Fibroblast of skin of right biceps (primary cell): ENCODE data around the gene ROR1.

Experiments used
- DNase-seq: peaks from one replicate; pipeline ENCODE4 v3.0.0-alpha.2; 2013

ROR1 gene

DNA sequence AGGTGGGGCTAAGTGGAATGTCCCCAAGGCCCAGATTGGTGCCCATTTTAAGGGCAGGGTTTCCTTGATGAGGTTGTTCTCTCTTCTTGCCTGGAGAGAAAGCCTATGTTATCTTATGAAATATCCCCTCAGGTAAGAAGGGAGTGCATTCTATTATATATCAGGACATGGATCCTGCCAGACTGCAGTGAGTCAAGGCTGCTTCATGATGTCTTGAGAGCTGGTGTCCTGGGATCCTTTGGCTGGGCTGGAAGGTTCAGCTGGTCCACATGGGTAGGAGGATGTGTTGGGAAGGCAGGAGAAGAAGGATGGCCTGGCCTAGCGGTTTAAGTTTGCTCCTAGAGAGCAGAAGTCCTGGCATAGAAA is 207.6 kb downstream of the ROR1 start:
- no peak for DNase-seq

DNA sequence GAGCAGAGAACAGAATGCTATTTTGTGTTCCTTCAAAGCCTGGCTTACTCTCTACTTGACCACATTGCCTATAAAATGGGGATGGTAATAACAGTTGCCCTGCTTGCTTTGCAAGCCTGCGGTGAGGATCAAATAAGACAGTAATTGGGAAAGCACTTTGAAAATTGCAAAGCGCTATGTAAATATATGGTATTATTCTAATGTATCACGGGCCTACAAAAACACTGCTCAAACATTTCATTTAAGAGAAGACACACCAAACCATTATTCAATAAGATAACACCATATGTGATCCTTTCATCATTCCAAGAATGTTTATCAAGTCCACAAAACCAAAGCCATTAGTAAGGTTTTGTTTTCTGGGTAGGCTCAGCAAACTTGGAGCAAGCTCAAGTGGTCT is 208.4 kb downstream of the ROR1 start:
- DNase-seq, result no peak

DNA sequence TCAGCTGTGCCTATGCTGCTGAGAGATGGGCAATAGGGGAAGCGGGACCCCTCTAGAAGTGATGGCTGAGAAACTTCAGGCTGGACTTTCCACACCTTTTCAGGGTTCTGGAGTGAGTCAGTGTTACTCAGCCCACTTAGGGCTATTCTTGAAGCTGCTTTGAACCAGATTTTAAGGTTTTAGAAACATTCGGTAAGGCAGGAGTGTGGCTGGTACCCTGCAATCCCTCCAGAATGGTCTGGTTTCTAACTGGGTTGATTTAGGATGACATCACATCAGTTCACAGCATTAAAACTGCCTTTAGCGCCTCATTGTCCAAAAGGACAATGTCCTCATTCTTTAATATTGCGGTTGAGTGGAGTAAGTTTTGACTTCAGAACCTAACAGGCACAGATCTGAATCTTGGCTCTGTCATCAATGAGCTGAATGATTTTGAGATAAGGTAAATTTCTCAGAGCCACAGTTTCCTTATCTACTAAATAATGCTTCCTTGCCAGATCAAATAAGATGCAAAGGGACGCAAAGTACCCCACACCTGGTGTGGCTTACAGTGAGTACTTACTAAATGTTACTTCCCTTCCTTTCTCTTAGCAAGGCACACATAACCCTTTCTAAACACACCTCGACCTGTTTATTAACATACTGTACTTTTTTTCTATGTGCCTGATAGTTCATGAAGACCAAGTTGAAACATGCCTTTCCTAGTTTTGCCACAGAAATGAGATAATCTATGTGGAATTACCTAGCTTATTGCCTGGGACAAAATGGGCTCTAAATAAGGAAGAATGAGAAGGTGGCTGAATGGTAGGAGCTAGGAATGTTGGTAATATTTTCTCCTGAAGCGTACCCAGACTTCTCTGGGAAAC is 209.8 kb downstream of the ROR1 start:
- DNase-seq, result no peak

DNA sequence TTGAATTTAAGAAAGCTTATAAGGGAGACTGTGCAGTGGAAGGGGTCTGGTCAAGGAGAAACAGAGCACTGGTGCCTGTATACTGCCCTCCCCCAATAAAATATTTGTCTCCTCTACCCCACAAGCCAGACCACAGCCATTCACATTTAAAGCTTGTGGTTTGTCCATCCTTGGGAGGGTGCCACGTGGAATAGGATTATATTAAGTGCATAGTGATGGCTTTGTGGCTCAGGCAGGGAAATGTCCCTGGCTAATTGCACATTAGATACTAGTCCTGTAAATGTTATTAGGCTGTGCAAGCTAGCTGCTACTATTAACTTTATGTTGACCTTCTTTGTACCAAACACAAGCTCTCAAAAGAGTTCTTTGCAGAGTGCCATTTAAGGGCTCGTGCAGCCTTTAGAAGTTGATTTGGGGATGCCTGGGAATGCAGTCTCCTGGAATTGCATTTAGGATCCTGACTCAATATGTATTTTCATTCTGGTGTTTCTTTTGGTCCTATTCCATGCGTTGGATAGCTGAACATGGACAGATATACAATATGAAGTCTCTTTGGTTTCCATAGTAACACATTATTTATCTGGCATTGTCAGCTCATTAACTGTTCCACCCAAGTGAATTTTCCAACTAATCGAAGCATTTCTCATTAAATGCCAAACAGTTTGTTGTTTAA is 210.6 kb downstream of the ROR1 start:
- DNase-seq, result peak; percentile 65

DNA sequence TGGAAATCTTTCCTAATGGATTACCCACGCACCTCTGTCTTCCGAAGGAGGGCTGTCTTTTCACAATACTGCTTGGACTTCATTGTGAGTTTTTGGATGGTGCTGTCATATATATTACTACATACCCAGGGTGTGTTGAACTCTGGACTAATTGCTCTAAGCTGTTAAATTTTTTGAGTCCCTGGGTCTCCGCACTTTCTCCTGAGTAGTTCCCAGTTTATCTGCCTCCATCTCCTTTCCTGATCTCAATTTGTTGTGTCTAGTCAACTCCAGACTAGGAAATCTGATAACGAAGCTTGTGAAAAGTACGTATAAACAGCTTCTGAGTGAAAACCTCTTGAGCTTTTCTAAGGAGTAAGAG is 211.1 kb downstream of the ROR1 start:
- no peak for DNase-seq

DNA sequence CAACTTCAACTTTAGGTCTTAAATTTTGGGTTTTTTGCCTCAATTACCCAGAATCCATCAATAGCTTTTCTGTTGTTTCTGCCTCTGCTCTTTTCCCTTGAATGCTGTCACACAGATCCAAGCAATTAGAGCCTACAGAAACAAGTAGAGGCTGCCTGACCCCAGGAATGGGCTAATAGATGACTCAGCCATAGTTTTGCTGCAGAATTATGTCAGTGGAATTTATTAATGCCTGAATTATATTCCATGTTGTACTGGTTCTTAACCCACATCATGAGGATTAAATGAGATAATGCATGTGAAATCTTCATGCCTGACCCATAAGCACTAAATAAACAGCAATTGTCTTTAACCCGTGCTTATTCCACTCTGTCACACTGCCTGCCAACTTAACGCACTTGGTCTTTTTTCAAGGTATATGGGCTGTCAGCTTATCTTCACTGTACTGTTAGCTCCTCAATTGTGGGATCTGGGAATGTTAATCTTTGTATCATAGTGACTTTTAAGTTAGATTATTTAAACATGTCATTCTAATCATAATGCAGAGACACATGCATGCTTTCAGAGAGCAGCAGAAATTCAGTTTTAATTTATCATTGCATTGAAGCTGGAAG is 213.3 kb downstream of the ROR1 start:
- DNase-seq, result peak; percentile 79

DNA sequence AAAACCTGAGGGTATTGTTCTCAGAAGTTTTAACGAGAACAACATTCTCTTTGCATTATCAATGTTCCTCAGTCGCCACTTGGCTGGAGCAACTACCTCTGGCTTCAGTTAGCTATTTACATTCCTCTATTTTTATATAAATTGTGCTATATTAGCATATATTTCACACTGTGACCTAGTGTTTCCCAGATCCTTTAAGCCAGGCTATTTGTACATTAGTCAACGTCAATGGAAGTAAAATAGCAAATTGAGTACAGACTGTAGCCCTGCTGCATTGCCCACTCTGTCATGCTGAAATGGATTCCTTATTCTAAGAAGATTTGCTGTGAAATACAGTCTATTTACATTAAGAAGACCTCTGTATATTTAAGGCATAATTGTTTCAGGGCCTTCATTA is 213.8 kb downstream of the ROR1 start:
- DNase-seq, result no peak

DNA sequence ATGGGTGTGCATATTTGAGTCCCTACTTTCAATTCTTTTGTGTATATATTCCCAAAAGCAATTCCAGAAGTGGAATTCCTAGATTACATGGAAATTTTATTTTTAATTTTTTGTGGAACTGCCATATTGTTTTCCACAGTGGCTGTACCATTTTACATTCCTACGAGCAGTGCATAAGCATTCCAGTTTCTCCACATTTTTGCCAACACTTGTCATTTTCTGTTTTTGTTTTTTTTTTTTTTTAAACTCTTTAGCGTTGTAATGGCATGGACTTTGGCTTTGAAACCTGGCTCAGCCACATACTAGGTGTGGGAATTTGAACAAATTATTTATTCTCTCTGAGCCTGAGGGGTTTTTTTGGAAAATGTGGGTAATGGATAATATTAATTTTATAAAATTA is 215.1 kb downstream of the ROR1 start:
- DNase-seq, result no peak

DNA sequence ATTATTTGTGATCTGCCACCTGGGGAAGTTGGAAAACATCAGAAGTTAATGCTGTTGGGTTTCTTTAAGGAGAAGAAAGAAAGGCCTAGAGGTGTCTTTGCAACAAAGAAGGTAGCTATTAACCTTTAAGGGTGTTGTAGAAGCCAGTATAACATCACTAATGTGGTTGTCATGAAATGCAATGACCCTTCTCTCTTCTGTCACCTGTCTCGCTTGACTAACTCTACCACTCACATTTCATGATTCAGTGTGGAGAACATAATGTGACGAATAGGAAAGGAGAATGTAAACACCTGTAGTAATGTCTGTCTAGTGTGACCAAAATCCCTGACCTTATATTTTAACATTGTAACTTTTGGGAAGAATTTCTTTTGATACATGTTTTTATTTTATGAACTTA is 217.9 kb downstream of the ROR1 start:
- DNase-seq, result no peak

DNA sequence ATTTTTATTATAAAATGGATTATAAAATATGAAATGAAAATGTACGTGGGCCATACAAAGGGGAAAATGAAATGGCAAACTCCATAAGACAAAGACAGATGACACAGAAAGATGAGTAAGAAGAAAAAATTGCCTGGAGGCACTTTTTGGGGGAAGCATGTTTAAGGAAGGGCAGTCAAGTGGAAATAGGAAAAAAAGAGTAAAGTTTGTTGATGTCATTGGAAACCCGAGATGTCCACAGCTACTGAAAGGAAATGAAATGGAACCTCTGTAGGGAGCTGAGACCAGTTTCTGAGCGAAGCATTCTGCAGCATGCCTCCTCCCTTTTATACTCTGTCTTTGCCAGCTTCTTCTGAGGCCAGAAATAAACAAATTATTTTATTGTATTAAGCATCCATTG is 226.2 kb downstream of the ROR1 start:
- peak; percentile 52 for DNase-seq

DNA sequence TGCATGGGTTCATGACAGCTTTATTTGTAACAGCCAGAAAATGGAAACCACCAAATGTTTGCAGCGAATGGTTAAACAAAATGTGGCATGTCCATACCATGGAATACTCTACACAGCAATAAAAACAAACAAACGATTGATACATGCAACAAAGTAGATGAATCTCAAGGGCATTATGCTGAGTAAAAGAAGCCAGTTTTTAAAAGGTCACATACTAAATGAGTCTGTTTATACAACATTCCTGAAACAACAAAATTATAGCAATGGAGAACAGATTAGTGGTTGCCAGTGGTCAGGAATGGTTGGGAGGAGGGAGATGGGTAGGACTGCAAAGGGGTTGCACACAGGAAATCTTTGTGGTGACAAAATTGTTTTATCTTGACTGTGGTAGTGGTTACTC is 227.2 kb downstream of the ROR1 start:
- peak; percentile 9 for DNase-seq

DNA sequence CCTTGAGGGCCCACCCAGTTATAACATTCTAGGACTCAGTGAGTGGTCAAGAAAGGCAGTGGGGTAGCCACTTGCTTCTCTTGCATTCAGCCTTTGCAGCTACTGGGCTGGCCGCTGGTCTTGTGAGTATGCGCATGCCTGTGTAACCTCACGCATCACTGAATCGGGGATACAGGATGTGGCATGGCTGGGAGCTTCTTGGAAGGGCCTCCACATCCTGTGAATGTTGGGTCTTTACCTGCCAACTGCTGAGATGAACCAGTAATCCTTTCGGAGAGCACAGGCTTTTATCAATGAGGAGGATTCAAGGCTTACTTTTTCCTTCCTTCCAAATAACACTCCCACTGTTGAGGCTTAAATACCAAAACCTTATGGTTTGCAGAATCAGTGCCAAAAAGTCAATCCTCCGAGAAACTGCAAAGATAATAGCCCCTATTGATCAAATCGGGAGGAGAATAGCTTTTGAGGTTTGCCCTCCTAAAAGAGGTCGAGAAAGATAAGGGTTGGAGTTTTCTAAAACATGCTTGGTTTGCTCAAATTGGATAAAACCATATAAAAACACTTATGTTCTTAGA is 230.7 kb downstream of the ROR1 start:
- no peak for DNase-seq

DNA sequence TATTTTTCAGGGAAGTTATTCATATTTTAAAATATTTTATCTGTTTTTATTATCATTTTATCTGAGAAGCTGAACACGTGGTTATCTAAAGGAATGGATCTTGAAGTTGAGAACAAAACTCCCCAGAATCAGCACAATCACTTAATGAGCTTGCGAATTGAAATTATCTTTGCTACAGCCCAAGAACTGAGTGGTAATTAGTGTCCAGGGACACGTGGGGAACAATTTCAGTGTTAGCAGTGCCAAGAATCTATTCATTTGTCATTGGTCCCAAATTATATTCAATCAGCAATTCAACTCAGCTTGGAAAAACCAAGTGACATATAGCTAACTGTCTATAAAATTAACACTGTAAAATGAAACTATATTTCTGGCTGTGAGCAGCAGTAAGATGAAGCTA is 232.0 kb downstream of the ROR1 start:
- DNase-seq, result no peak

DNA sequence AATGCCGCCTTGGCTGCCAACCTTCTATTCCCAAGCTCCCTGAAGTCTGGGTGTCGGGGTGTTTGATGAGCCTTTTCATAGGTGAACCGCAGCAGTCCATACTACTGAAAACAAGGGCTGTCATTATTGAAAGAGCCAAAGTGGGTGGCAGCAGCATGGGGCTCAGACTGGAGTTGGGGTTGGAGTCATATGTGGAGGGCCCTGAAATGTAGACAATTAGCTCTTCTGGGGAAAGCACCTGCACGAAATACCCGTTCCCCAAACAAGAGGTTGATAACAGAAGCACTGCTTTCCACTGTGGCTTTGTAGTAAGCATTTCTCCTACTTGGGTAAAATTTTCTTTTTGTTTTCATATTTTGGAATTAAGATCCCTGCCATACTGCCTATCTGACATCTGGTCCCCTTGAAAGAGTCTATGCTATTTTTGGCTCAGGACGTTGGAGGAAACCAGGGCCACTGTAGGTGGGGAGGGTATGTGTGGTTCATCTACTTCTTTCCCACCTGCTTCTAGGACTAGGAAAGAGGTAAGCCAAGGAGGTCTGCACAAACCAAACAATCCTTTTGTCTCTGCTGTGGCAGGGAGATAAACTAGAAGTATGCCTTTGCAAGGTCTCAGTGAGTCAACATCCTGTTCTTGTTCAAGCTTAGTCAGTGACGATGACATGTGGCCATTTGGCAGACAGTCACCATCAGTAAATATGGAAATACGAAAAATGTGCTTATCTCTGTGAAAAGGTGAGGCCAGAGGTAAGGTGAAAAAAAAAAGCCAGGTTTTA is 232.6 kb downstream of the ROR1 start:
- DNase-seq, result peak; percentile 74

DNA sequence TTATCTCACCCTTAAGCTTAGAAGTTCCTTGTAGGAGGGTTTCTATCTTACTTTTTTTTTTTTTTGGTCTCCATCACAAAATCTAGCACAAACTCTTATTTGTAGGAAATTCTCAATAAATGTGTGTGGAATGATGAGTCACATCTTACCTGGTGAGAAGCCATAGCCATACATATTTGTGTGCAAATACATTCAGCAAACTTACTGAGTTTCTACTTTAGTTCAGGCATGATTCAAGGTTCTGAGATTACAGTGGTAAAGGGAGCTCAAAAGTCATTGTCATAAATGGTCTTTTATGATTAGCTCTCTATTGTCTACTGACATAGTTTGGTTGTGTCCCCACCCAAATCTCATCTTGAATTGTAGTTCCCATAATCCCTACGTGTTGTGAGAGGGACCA is 236.5 kb downstream of the ROR1 start:
- DNase-seq, result no peak

DNA sequence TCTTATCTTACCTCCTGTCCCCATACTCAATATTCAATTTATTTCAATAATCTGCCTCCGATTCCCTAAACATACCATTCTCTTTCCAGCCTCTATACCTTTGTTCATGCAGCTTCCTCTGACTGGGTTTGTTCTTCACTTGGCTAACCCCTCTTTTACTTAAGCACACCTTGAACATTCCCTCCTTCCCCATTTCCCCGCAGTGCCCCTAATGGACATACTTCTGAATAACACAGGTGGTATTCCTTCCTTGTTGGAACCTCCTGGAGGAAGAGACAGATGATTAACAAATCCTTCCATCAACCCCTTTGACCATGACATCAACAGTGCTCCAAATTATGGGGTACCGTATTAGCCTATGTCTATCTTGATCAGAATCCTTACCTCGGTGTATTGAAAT is 239.6 kb downstream of the ROR1 start:
- no peak for DNase-seq

DNA sequence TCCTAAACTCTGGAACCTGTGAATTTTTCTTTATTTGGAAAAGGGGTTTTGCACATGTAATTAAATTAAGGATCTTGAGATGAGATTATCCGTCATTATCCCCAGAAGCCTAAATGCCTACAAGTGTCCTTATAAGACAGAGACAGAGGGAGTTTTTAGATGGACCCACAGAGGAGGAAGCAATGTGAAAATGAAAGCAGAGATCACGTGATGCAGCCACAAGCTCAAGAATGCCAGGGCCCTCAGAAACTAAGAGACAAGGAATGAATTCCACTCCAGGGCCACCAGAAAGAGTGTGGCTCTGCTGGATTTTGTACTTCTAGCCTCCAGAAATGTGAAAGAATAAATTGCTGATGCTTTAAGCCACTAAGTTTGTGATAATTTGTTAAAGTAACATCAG is 246.0 kb downstream of the ROR1 start:
- peak; percentile 73 for DNase-seq

DNA sequence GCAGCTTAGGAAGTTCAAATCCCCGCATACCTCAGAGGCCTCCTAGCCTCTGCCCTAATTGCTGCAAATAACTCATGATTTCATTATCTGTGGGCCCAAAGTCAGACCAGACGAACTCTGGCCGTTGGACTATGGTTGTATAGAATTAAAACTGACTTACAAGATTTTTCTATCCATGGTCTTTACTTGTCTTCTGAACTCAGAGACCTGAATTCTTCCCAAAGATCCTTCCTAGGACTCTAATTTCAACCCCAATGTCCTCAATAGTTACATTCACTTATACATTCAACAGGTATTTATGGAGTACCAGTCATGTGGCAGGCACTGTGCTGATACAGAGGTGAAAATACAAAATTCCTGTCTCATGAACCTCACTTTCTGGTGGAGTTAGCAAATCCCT is 247.2 kb downstream of the ROR1 start:
- DNase-seq, result no peak

DNA sequence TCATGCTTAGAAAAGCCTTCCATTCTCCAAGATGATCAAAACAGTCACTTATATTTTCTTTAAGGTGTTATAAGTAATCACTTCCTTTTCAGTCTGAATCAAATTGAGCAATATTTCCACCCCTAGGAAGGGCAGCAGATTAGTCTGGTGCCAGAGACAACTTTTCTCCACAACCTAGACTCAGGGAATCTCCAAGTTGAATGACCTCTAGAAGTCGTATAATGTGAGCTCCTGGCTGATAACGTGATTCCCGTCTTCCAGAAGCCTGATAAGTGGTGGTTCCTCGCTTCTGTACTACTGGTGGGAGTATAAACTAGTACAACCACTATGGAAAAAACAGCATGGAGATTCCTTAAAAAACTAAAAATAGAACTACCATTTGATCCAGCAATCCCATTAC is 251.2 kb downstream of the ROR1 start:
- no peak for DNase-seq

DNA sequence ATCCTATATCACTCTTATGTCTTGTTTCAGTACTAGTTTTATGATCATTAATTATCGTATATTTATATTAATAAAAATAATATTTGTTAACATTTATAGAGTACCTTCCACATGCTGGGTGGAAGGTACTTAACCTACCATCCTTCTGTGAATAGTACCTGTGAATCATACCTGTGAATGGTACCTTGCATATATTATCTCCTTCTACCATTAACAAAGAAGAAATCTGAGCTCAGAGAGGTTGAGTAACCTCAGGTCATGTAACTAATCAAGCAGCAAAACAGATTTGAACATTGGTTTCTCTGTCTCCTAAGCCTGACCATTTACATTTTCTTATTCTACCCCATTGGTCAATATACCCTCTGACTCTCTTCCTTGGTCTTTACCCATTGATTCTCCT is 255.2 kb downstream of the ROR1 start:
- DNase-seq, result no peak

DNA sequence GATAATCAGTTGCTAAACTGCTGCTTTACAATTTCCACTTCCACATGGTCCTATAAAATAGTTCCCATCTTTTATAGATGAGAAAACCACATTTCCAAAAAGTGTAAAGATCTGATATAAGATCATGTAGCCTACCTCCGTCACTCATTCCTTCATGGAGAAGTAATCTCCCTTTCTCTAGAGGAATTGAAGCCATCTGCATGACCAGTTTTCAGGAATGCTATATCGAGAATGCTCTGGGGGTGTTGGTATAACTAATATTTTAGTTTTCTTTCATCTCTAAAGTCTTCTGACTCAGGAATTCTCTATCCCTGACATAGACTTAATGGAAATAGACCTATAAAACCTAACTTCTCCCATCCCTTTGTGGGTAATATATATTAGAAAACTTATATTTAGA is 256.6 kb downstream of the ROR1 start:
- DNase-seq, result peak; percentile 19

DNA sequence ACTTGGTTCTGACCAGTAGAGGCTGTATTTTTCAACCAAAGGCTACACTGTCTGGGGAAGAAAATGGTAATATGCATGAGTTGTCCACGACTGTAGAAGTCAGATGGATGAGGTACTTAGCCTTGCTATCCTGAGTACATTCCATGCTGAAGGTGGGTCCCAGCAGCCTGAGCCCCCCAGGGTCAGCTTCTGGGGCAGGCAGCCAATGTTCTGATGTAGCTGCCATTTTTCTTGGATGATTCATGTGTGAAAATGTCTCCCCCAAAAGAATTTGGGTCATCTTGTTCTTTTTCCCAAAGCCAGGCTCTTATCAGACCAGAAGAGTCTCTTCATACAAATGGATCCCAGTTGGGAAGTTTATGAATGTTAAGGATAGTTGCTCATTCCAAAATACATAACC is 257.4 kb downstream of the ROR1 start:
- DNase-seq, result peak; percentile 72

DNA sequence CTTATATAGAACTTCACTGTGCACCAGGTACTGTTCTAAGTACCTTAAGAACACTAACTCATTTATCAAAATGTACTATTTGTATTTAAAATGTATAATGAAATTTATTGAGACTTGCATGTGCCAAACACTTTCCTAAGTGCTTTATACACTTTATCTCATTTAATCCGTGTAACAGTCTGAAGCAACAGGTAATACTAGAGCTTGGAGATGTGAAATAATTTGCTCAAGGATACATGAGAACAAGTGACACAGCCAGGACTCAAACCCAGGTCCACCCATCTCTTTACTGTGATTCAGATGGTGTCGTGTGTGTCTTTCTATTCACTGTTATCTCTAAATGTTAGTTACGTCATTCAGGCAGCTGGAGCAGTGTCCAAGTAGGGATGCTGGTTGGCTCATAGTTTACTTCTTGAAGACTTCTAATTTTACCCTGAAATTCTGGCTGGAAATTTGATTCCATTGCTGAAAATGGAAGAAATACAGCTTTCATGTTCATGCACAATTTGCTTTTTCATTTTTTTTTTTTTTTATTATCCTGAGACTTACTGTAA is 259.9 kb downstream of the ROR1 start:
- DNase-seq, result peak; percentile 26
